K562 (cell line): ENCODE data around the gene PUM2. TPM values are rescaled to one million over a fixed set of nuclear protein-coding genes. Genes with fewer than 3 reads are reported as not detected.

Source experiments
- ATAC-seq: fragments of 200-7000 bp; cut with Tn5 transposase; 3 replicates; pipeline ENCODE4 v1.9.1; 2020; ENCODE audit warnings: moderate library complexity
- BruUV-seq: library from RNA; stranded (reverse); fragments of 400-500 nt; replicated peaks from 2 replicates; lab custom pipeline; 2021; lab: Mats Ljungman, UMichigan
- CTCF ChIA-PET: fragments of 300-600 bp; formaldehyde crosslinking; extraction: SDS; loops from one replicate; lab custom pipeline; 2021; ENCODE audit warnings: low intra/inter-chr PET ratio; lab: Yijun Ruan, JAX
- POLR2A ChIA-PET: fragments of 300-600, 350-650 bp; sonication (Branson Sonifier 250); formaldehyde crosslinking; extraction: SDS; loops from one replicate; lab custom pipeline; 2021; ENCODE audit warnings: antibody characterized with exemption, inconsistent platforms; lab: Yijun Ruan, JAX
- DNase-seq, 4 experiments: peaks; one replicate each; pipeline versions ENCODE4 v3.0.0 to v3.0.0-alpha.2; 2011 to 2018; ENCODE audit warnings: low spot score in 3 of 4, mixed read lengths in 3 of 4; ENCODE audit errors: extremely low read depth in 1 of 4
- FAIRE-seq: peaks from 2 replicates; lab custom pipeline; 2011; peaks lifted over from hg19 to GRCh38; lab: Jason Lieb, UNC
- H2AFZ ChIP-seq: 2 replicates; pipeline ENCODE4 v1.6.0; 2011; ENCODE audit warnings: low read depth, low read length, control low read depth, inconsistent platforms
- H3K27ac ChIP-seq: fragments of 200-600 bp; 3 replicates; pipeline ENCODE4 v1.8.0; 2011; ENCODE audit warnings: low read depth, mild to moderate bottlenecking, control low read depth, inconsistent platforms, low read length, moderate library complexity, mixed read lengths; ENCODE audit errors: extremely low read depth
- H3K27me3 ChIP-seq, 2 experiments: fragments of 300-600 bp in 1 of 2; 2 replicates in 1 of 2; 3 replicates in 1 of 2; pipeline versions ENCODE4 v1.6.0 to v1.8.0; 2011; ENCODE audit warnings: inconsistent platforms in 2 of 2, low read length in 2 of 2, mild to moderate bottlenecking in 1 of 2, mixed read lengths in 1 of 2, moderate library complexity in 1 of 2; ENCODE audit not compliant: control insufficient read depth in 2 of 2, insufficient read depth in 2 of 2
- H3K36me3 ChIP-seq: fragments of 300-600 bp; 3 replicates; pipeline ENCODE4 v1.8.0; 2011; ENCODE audit warnings: mild to moderate bottlenecking, low read length, inconsistent platforms; ENCODE audit not compliant: control insufficient read depth, insufficient read depth
- H3K4me1 ChIP-seq, 2 experiments: fragments of 200-600 bp in 1 of 2; replicated peaks in 1 of 2; 2 replicates in 1 of 2; 3 replicates in 1 of 2; pipeline versions ENCODE4 v1.5.1 to v1.8.0; 2011; ENCODE audit warnings: inconsistent platforms in 2 of 2, low read length in 2 of 2, mild to moderate bottlenecking in 1 of 2, mixed read lengths in 1 of 2, moderate library complexity in 1 of 2; ENCODE audit not compliant: control insufficient read depth in 2 of 2, insufficient read depth in 2 of 2
- H3K4me2 ChIP-seq: 2 replicates; pipeline ENCODE4 v1.6.1; 2011; ENCODE audit warnings: low read length, control low read depth, inconsistent platforms, mixed read lengths; ENCODE audit not compliant: insufficient read depth
- H3K4me3 ChIP-seq: fragments of 200-600 bp; sonication (generic), shearing (Covaris generic); 2 replicates; pipeline ENCODE4 v1.5.1; 2016; ENCODE audit warnings: control low read depth, inconsistent platforms
- H3K79me2 ChIP-seq: fragments of 200-600 bp; 3 replicates; pipeline ENCODE4 v1.8.0; 2011; ENCODE audit warnings: low read length, inconsistent platforms; ENCODE audit not compliant: control insufficient read depth, insufficient read depth
- H3K9ac ChIP-seq, 2 experiments: 2 replicates each; pipeline versions ENCODE4 v1.6.0 to v1.6.1; 2011; ENCODE audit warnings: low read depth in 2 of 2, low read length in 2 of 2, control low read depth in 1 of 2, inconsistent platforms in 1 of 2, mild to moderate bottlenecking in 1 of 2, mixed read lengths in 1 of 2; ENCODE audit not compliant: insufficient read depth in 1 of 2
- H3K9me1 ChIP-seq: one replicate; pipeline ENCODE4 v1.6.0; 2011; ENCODE audit warnings: inconsistent platforms, mild to moderate bottlenecking, low read length, moderate library complexity; ENCODE audit not compliant: control insufficient read depth, insufficient read depth
- H3K9me3 ChIP-seq: replicated peaks from 2 replicates; pipeline ENCODE4 v1.5.1; 2011; ENCODE audit warnings: low read depth, low read length, inconsistent platforms; ENCODE audit not compliant: control insufficient read depth, insufficient read depth
- H4K20me1 ChIP-seq: replicated peaks from 2 replicates; pipeline ENCODE4 v1.6.1; 2011; ENCODE audit warnings: low read length, inconsistent platforms, mixed read lengths; ENCODE audit not compliant: control insufficient read depth, insufficient read depth
- ATF7 ChIP-seq: fragments of 450-650 bp; IDR thresholded peaks from 2 replicates; pipeline ENCODE4 v1.7.1; 2014; ENCODE audit warnings: mild to moderate bottlenecking, moderate library complexity
- FOXK2 ChIP-seq, 2 experiments: fragments of 450-650 bp; IDR thresholded peaks in 1 of 2; conservative IDR thresholded peaks in 1 of 2; 2 replicates each; pipeline ENCODE4 v1.6.1; 2016; ENCODE audit warnings: low read depth in 2 of 2, mild to moderate bottlenecking in 1 of 2
- FOXP1 ChIP-seq: sonication (generic); formaldehyde crosslinking; IDR thresholded peaks from 2 replicates; pipeline ENCODE4 v1.8.0; 2022; ENCODE audit warnings: mild to moderate bottlenecking, missing genetic modification reagents
- HEY1 ChIP-seq: fragments of 250-450 bp; sonication (Bioruptor Pico); IDR thresholded peaks from 2 replicates; pipeline ENCODE4 v1.5.0; 2020; ENCODE audit warnings: mild to moderate bottlenecking, moderate library complexity, borderline replicate concordance
- KLF16 ChIP-seq: IDR thresholded peaks from 2 replicates; pipeline ENCODE4 v1.6.1; 2016; ENCODE audit warnings: antibody characterized with exemption
- KLF6 ChIP-seq: fragments of 250-450 bp; sonication (Bioruptor Pico); IDR thresholded peaks from 2 replicates; pipeline ENCODE4 v1.4.0; 2020; ENCODE audit warnings: mild to moderate bottlenecking, moderate library complexity, borderline replicate concordance
- MED1 ChIP-seq: sonication (generic); formaldehyde crosslinking; IDR thresholded peaks from 2 replicates; pipeline ENCODE4 v1.8.1; 2023; ENCODE audit warnings: missing genetic modification reagents, borderline replicate concordance
- NR3C1 ChIP-seq: sonication (generic); formaldehyde crosslinking; IDR thresholded peaks from 2 replicates; pipeline ENCODE4 v1.8.1; 2022; ENCODE audit warnings: missing genetic modification reagents
- PBX2 ChIP-seq, 2 experiments: IDR thresholded peaks in 1 of 2; conservative IDR thresholded peaks in 1 of 2; 2 replicates each; pipeline ENCODE4 v1.6.1; 2016; ENCODE audit warnings: low read depth in 2 of 2, mild to moderate bottlenecking in 1 of 2, missing compliant biosample characterization in 1 of 2, missing genetic modification characterization in 1 of 2, moderate library complexity in 1 of 2
- RNF2 ChIP-seq: sonication (generic); IDR thresholded peaks from 2 replicates; pipeline ENCODE4 v1.6.1; 2016
- SUPT5H ChIP-seq: fragments of 450-650 bp; IDR thresholded peaks from 2 replicates; pipeline ENCODE4 v1.6.1; 2016
- TEAD4 ChIP-seq, 2 experiments: sonication (generic) in 1 of 2; formaldehyde crosslinking in 1 of 2; IDR thresholded peaks; 2 replicates each; pipeline versions ENCODE4 v1.6.1 to v1.8.0; 2012 to 2022; ENCODE audit warnings: borderline replicate concordance in 1 of 2, inconsistent platforms in 1 of 2, low read length in 1 of 2, mild to moderate bottlenecking in 1 of 2, missing genetic modification reagents in 1 of 2
- TGIF2 ChIP-seq: sonication (generic); formaldehyde crosslinking; IDR thresholded peaks from 2 replicates; pipeline ENCODE4 v1.8.1; 2022; ENCODE audit warnings: mild to moderate bottlenecking, missing genetic modification reagents, moderate library complexity
- ZNF212 ChIP-seq: fragments of 450-650 bp; formaldehyde crosslinking; IDR thresholded peaks from 2 replicates; pipeline ENCODE4 v1.4.0; 2020; ENCODE audit warnings: mild to moderate bottlenecking
- WGBS: fragments of 100-300 bp; shearing (Covaris generic); methylation state at CpG from one replicate; pipeline ENCODE4 v1.1.6; 2016; ENCODE audit warnings: low coverage, mixed read lengths; ENCODE audit not compliant: insufficient coverage; ENCODE audit errors: missing lambda C conversion rate; 5-methylcytosine and 5-hydroxymethylcytosine counted together
- in situ Hi-C: fragments of 300-500 bp; cut with MboI; formaldehyde crosslinking; loops from 4 replicates; pipeline ENCODE4 v1.15.0; 2018; ENCODE audit warnings: inconsistent platforms, mixed read lengths
- intact Hi-C: fragments of 100-400 bp; cut with micrococcal nuclease; formaldehyde crosslinking; loops from 2 replicates; pipeline ENCODE4 v1.14.2; 2022
- polyA plus RNA-seq, 8 experiments: library from polyadenylated mRNA; depleted of rRNA in 4 of 8; stranded (reverse) in 5 of 8; unstranded in 3 of 8; fragments of >200 nt; fragmentation: Nextera tagmentation in 2 of 8; fragmentation: Illumina TruSeq in 1 of 8; extraction: Ambion mirVana in 2 of 8; extraction: Trizol in 1 of 8; gene quantifications; 2 replicates each; pipeline versions ENCODE4 v1.2.1 to v1.2.3, GENCODE V29; 2011 to 2014; ENCODE audit warnings: inconsistent platforms in 1 of 8, missing spikeins in 1 of 8
- total RNA-seq, 7 experiments: library from RNA; depleted of rRNA in 6 of 7; stranded (reverse); fragments of >200 nt in 6 of 7; fragmentation: Illumina TruSeq in 2 of 7; extraction: Trizol in 2 of 7; gene quantifications; 2 replicates each; pipeline versions ENCODE4 v1.2.1 to v1.2.3, GENCODE V29; 2011 to 2021; ENCODE audit warnings: low replicate concordance in 1 of 7

The PUM2 gene
- total and polyA plus RNA-seq, 9 of the 15 experiments (the other 6 are each of a cell fraction or from before 2014, with no cell fraction given), result 13.4 to 61.9 (median 28.3) TPM

GRCh38 chr2:20282916-20283592 is 67.6 kb downstream of the PUM2 start:
- H3K27ac ChIP-seq, result no peak overlapping the region
- no peaks in the 10 kb centered on the region for H4K20me1 ChIP-seq
- DNase-seq (no peak), ATAC-seq (no peak), FAIRE-seq (no peak)
- H3K4me3 ChIP-seq, result no peak overlapping the region
- ChIA-PET POLR2A (interaction anchor here (0.7 to 1.2 kb wide), 2 partner anchors 14 to 21 kb away, joined by 3 to 4 read pairs; no protein-coding TSS in a partner anchor), CTCF (no interaction called here)
- no TSS peak for BruUV-seq
- H3K9me1 ChIP-seq, result no peaks in the 10 kb centered on the region
- intact Hi-C loops, result no loop called here
- no peaks in the 10 kb centered on the region for H3K27me3 ChIP-seq
- peaks cover 98% of the 10 kb centered on the region for H3K36me3 ChIP-seq
- H3K79me2 ChIP-seq, result peaks cover 2% of the 10 kb centered on the region; the same call in 1 of the 3 replicates
- no peak overlapping the region for H2AFZ ChIP-seq
- TF ChIP-seq PBX2 (CRISPR knock-in tag; IDR thresholded peaks at IDR 0.05; ENCODE audit: low read depth), result no peak
- no peak for TF ChIP-seq PBX2 (tag; conservative IDR thresholded peaks at IDR 0.05; ENCODE audit: low read depth)
- TF ChIP-seq KLF16, result no peak
- no peak for TF ChIP-seq FOXK2 (conservative IDR thresholded peaks at IDR 0.05 in 1 of 2, IDR thresholded peaks at IDR 0.05 in 1 of 2; ENCODE audit: low read depth in 2 of 2)
- no peak for TF ChIP-seq ATF7
- no peak for TF ChIP-seq NR3C1 (CRISPR knock-in tag)
- TF ChIP-seq ZNF212 (CRISPR knock-in tag), result no peak
- no peak for TF ChIP-seq FOXP1 (CRISPR knock-in tag)
- no peak for TF ChIP-seq TGIF2
- no peak for TF ChIP-seq KLF6
- TF ChIP-seq HEY1 (CRISPR knock-in tag), result no peak
- no peak for TF ChIP-seq SUPT5H
- no peak for TF ChIP-seq RNF2
- TF ChIP-seq MED1 (CRISPR knock-in tag), result no peak
- no peak for TF ChIP-seq TEAD4 (IDR thresholded peaks at IDR 0.05; ENCODE audit: low read length)
- TF ChIP-seq TEAD4 (CRISPR knock-in tag; IDR thresholded peaks at IDR 0.05; ENCODE audit: borderline replicate concordance), result no peak
- TF ChIP-seq, all 486 proteins: peak for 0
- no peaks in the 10 kb centered on the region for H3K9me3 ChIP-seq
- in situ Hi-C loops, result no loop called here
- H3K4me1 ChIP-seq, result no peaks in the 10 kb centered on the region
- H3K4me2 ChIP-seq, result no peak overlapping the region
- WGBS, result 98% methylated on average over 3 of the region's 3 CpGs
- H3K9ac ChIP-seq, result no peak overlapping the region
